Left forelimb (tissue), 1 donor: ENCODE measurements around the gene HBA1.
"Not testable (repeated sequence)": the region's sequence is repeated elsewhere in the genome, so short reads cannot be mapped to it uniquely, and the experiment has no call there.

Experiments used
- DNase-seq: peaks from one replicate; pipeline ENCODE4 v3.0.0-alpha.2; 2018; ENCODE audit warnings: low spot score

Gene HBA1

DNA sequence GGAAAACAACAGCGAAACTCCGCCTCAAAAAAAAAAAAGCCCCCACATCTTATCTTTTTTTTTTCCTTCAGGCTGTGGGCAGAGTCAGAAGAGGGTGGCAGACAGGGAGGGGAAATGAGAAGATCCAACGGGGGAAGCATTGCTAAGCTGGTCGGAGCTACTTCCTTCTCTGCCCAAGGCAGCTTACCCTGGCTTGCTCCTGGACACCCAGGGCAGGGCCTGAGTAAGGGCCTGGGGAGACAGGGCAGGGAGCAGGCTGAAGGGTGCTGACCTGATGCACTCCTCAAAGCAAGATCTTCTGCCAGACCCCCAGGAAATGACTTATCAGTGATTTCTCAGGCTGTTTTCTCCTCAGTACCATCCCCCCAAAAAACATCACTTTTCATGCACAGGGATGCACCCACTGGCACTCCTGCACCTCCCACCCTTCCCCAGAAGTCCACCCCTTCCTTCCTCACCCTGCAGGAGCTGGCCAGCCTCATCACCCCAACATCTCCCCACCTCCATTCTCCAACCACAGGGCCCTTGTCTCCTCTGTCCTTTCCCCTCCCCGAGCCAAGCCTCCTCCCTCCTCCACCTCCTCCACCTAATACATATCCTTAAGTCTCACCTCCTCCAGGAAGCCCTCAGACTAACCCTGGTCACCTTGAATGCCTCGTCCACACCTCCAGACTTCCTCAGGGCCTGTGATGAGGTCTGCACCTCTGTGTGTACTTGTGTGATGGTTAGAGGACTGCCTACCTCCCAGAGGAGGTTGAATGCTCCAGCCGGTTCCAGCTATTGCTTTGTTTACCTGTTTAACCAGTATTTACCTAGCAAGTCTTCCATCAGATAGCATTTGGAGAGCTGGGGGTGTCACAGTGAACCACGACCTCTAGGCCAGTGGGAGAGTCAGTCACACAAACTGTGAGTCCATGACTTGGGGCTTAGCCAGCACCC is 1.2 kb upstream of the HBA1 start:
- no peak for DNase-seq

DNA sequence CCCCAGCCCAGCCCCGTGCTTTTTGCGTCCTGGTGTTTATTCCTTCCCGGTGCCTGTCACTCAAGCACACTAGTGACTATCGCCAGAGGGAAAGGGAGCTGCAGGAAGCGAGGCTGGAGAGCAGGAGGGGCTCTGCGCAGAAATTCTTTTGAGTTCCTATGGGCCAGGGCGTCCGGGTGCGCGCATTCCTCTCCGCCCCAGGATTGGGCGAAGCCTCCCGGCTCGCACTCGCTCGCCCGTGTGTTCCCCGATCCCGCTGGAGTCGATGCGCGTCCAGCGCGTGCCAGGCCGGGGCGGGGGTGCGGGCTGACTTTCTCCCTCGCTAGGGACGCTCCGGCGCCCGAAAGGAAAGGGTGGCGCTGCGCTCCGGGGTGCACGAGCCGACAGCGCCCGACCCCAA is 474 bp upstream of the HBA1 start:
- DNase-seq: not testable (repeated sequence)

DNA sequence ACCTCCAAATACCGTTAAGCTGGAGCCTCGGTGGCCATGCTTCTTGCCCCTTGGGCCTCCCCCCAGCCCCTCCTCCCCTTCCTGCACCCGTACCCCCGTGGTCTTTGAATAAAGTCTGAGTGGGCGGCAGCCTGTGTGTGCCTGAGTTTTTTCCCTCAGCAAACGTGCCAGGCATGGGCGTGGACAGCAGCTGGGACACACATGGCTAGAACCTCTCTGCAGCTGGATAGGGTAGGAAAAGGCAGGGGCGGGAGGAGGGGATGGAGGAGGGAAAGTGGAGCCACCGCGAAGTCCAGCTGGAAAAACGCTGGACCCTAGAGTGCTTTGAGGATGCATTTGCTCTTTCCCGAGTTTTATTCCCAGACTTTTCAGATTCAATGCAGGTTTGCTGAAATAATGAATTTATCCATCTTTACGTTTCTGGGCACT is 928 bp downstream of the HBA1 start:
- DNase-seq: no peak

DNA sequence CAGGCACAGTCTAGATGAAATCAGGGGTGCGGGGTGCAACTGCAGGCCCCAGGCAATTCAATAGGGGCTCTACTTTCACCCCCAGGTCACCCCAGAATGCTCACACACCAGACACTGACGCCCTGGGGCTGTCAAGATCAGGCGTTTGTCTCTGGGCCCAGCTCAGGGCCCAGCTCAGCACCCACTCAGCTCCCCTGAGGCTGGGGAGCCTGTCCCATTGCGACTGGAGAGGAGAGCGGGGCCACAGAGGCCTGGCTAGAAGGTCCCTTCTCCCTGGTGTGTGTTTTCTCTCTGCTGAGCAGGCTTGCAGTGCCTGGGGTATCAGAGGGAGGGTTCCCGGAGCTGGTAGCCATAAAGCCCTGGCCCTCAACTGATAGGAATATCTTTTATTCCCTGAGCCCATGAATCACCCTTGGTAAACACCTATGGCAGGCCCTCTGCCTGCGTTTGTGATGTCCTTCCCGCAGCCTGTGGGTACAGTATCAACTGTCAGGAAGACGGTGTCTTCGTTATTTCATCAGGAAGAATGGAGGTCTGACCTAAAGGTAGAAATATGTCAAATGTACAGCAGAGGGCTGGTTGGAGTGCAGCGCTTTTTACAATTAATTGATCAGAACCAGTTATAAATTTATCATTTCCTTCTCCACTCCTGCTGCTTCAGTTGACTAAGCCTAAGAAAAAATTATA is 1.6 kb downstream of the HBA1 start:
- DNase-seq: no peak

DNA sequence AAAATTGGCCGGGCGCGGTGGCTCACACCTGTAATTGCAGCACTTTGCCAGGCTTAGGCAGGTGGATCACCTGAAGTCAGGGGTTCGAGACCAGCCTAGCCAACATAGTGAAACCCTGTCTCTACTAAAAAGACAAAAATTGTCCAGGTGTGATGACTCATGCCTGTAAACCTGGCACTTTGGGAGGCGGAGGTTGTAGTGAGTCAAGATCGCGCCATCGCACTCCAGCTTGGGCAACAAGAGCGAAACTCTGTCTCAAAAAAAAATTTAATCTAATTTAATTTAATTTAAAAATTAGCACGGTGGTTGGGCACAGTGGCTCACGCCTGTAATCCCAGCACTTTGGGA is 2.2 kb downstream of the HBA1 start:
- DNase-seq: no peak

DNA sequence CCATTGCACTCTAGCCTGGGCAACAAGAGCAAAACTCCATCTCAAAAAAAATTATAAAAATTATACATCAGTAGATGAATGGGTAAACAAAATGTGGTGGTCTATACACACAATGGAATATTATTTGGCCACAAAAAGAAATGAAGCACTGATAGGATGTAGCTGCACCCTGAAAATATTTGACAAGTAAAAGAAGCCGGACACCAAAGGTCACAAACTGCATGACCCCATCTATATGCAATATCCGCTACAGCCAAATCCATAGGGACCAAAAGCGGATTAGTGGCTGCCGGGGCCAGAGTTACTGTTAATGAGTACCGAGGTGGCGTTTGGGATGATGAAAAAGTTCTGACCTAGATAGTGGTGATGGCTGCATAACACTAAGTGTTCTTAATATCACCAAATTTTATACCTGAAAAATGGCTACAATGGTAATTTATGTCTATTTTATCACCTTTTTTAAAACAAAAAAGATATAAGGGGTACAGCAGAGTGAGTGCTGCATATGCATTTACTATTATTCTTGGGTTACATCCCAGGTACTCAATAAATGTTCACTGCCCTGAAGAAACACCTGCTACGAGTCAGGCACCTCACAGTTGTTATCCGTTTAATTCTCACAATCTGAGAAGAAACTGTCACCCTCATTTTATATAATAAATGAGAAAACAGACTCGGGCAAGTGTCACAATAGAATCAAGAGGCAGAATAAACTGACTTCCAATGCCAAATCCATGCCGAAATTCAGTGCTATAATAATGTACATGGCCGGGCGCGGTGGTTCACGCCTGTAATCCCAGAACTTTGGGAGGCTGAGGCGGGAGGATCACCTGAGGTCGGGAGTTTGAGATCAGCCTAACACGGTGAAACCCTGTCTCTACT is 3.0 kb downstream of the HBA1 start:
- no peak for DNase-seq

DNA sequence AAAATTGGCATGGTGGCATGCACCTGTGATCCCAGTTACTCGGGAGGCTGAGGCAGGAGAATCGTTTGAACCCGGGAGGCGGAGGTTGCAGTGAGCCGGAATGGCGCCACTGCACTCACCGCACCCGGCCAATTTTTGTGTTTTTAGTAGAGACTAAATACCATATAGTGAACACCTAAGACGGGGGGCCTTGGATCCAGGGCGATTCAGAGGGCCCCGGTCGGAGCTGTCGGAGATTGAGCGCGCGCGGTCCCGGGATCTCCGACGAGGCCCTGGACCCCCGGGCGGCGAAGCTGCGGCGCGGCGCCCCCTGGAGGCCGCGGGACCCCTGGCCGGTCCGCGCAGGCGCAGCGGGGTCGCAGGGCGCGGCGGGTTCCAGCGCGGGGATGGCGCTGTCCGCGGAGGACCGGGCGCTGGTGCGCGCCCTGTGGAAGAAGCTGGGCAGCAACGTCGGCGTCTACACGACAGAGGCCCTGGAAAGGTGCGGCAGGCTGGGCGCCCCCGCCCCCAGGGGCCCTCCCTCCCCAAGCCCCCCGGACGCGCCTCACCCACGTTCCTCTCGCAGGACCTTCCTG is 3.7 kb downstream of the HBA1 start, which contains the start of gene HBQ1:
TSS of gene HBQ1 (plus strand) at position 359 of the 575 bp plus-strand sequence. CDS start at position 387, 28 bp downstream.
- no peak for DNase-seq

DNA sequence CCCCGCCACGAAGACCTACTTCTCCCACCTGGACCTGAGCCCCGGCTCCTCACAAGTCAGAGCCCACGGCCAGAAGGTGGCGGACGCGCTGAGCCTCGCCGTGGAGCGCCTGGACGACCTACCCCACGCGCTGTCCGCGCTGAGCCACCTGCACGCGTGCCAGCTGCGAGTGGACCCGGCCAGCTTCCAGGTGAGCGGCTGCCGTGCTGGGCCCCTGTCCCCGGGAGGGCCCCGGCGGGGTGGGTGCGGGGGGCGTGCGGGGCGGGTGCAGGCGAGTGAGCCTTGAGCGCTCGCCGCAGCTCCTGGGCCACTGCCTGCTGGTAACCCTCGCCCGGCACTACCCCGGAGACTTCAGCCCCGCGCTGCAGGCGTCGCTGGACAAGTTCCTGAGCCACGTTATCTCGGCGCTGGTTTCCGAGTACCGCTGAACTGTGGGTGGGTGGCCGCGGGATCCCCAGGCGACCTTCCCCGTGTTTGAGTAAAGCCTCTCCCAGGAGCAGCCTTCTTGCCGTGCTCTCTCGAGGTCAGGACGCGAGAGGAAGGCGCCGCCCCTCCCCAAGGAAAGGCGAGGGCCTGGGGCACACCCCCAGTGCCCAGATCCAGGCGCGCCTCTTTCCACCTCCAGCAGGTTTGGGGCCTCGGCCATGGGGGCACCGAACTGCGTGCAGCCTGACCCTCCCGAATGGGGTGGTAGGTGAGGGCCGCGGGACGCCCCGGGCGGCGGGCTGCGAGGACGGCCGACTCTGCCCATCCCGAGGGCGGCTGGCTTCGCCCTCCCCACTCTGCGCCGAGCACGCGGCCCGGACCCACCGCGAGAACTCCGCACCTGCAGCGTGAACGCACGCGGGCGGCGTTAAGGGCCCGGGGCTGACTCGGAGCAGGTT is 4.4 kb downstream of the HBA1 start:
- no peak for DNase-seq

DNA sequence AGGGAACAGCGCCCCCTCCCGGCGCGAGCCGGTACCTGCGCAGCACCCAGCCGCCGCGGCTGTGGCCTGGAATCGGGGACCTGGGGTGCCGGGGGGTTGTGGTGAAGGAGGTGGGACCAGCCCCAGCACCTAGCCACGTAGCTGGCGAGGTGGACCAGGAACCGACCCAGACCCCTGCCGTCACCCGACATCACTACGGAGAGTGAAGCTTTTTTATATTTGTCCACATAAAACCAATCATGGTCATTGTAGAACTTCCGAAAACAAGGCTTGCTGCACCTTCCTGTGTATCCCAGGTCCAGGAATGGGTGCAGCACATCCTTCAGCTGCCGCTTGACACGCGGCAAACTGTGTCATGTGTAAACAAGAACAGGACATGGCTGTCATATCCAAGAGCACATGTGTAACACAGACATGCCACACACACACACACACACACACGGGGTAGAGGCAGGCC is 5.1 kb downstream of the HBA1 start:
- DNase-seq: peak; percentile 85

DNA sequence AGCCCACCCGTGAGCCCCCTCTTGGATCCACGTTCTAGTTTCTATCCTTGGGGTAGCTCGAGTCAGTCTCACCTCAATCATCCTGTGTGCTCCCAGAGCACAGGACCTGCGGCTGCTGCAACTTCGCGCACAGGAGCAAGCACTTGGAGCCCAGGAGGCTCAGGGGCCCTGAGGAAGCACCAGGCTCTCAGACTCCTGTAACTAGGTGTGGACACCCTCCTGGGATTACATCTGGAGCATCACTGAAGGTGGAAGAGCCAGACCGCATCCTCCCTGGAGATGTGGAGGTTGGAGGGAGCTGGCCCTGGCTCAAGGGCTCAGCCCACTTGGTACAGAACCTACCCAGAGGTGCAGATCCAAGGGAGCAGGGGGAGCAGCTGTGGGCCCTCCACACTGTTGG is 6.5 kb downstream of the HBA1 start:
- no peak for DNase-seq

DNA sequence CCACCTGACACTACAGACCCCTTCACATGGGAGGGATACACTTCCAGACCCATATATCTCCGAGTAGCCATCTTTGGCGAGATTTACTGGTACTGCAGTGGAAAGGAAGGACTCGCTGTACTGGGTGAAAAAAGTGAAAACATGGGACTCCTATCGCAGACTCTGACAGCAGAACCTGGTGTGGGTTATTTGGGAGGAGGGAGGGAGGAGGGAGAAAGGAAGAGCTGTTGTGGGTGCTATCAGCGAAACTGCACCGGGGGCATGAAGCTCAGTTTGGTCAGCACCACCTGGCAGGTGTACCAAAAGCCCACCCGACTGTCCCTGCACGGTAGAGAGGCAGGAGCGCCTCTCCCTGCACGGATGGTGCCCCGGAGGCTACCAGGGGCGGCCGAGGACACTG is 8.7 kb downstream of the HBA1 start:
- DNase-seq: no peak

DNA sequence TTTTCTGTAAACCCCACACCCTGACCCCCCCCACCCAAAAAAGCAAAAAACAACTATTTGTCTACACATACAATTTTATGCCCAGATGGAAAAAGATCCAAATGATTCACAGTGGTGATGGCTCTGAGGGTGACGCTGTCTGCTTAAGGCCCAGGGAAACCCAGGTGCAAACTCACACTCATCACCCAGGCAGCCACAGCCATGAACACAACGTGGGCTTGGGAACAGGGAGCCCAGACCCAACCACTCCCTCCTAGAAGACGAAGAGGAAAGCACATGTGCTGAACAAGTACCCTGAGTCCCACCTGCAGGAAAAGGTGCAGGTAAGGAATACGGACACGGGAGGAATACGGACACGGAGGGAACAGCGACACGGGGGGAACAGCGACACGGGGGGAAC is 9.2 kb downstream of the HBA1 start:
- DNase-seq: no peak

DNA sequence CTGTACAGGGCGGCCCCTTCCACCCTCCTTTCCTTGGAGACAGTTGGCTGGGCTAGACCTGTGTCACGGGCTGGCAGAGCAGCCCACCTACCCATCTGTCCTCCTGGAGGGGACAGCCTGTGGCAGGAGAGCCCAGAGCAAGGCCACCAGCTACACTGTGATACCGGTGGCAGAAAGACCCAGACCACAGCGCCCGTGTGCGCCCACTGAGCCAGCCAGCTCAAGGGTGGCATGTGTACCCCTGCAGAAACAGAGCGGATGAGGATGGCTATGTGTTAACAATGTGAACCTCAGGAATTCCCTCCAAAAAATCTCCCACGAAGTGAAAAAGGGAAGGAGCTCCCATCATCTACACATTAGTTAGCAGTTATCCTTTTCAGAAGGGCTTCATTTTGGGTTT is 10.8 kb downstream of the HBA1 start:
- DNase-seq: no peak

DNA sequence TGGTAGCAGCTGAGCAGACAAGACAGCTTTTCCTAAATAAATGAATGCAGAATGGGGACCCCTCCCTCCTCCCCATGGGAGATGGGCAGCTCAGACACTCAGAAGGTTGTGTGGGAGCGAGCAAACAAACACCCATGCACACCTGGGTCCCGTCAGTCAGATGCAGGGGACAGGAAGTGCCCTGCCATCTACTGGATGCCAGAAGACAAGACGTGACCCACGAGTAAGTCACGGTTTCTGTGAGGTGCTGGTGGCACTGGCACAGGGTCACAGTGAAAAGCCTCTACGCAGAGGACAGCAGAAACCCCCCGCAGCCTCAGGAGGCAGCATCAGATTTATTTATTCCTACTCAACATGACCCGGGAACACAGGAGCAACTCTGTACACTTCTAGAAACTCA is 12.2 kb downstream of the HBA1 start:
- no peak for DNase-seq

DNA sequence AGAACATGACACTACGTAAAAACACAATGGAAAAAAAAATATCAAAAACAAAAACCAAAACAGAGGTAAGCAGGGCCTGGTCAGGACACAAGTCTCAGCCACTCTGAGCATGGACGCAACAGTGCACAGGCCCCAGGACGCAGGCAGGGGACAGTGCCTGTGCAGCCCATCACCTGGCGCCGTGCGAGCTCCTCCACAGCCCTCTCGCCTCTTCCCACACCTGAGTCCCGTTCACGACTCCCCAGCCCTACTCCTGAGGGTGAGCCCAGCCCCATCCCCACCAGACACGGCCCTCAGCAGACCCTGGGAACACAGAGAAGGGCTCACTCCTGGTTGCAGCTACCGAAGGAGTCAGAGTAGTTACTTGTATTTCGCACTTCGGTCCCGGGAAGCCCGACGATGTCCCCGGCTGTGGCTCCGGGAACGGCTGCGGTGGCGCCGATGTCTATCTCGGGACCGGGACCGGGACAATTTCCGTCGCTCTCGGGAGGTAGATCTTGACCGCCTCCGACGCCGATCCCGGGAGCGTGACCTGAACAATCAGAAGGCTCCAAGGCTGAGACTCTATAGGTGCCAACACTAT is 13.2 kb downstream of the HBA1 start:
- no peak for DNase-seq

DNA sequence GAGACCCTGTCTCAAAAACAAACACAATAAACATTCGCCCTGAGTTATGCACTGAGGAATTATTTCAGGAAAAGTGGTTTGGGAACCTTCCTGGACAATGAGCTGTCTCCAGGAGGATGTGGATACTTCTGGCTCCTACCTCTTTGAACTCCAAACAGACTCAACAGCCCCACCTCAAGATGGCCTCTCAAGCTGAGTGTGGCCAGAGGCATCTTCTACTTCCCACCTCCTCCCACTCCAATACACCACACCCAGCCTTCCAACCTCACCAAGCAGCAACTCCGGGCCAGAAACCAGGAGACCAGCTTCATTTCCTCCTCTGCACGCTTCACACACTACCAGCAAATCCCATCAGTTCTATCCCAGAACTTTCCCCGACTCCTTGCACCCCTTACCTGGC is 15.4 kb downstream of the HBA1 start:
- no peak for DNase-seq

DNA sequence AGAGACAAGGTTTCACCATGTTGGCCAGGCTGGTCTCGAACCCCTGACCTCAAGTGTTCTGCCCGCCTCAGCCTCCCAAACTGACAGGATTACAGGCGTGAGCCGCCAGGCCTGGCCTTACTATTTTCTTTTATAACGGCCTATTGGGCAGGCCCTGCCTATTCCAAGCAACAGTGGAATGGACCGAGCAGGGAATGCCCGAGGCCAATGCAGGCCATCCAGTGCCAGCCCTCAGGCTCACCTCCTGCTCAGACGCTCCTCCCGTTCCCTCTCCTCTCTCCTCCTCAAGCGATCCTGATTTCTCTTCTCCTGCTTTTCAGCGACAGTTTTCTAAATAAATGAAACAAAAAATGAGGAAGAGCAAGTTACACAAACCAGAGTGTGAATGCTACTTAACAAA is 16.2 kb downstream of the HBA1 start:
- DNase-seq: no peak

DNA sequence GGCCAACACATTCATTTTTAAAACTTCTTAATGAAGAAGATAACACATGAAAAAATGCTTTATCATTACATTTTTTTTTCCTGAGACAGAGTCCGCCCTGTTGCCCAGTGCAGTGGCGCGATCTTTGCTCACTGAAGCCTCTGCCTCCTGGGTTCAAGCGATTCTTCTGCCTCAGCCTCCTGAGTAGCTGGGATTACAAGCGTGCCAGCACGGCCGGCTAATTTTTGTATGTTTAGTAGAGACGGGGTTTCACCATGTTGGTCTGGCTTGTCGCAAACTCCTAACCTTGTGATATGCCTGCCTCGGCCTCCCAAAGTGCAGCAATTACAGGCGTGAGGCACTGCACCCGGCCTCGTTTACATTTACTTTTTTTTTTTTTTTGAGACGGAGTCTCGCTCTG is 17.0 kb downstream of the HBA1 start:
- DNase-seq: no peak

DNA sequence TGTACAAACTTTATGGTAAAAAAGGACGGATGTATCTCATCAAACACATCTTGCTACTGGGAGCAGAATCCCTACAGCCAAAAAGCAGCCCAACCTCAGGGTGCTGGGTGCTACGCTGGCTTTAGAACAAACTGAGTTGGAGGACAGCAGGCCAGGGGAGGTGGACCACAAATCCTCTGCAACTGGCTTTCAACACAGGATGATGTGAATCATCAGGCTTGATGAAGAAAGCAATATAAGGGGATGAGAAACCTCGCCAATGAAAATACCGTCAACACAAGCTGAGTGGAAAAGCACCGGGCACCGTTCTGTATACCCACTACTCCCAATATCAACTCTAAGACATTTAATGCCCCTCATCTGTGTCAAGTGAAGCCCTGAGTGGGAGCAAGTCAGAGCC is 18.0 kb downstream of the HBA1 start:
- no peak for DNase-seq

DNA sequence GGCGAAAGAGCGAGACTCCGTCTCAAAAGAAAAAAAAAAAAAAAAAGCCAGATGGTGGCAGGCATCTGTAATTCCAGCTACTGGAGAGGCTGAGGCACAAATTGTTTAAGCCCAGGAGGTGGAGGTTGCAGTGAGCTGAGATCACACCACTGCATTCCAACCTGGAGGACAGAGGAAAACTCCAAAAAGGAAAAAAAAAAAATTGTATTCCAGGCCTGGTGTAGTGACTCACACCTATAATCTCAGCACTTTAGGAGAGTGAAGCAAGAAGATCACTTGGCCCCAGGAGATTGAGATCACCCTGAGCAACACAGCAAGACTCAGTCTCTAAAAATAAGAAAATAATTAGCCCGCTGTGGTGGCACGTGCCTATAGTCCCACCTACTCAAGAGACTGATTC is 23.9 kb downstream of the HBA1 start:
- no peak for DNase-seq

DNA sequence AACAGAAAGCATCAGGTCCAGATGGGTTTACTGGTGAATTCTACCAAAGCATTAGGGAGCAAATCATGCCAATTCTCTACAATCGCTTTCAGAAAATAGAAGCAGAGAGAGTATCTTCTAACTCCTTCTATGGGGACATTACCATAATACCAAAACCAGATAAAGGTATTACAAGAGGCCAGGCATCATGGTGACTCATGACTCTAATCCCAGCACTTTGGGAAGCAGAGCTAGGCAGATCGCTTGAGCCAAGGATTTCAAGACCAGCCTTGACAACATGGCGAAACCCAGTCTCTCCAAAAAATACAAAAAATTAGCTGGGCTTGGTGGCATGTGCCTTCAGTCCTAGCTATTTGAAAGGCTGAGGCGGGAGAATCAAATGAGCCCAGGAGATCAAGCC is 26.8 kb downstream of the HBA1 start:
- no peak for DNase-seq
